NCI-H146 (cell line): Measurements from ENCODE around the gene MED23.
"Not testable (repeated sequence)": the region's sequence is repeated elsewhere in the genome, so short reads cannot be mapped to it uniquely, and the experiment has no call there.

Experiments
- DNase-seq: peaks from one replicate; lab custom pipeline; 2025; lab: John Stamatoyannopoulos, UW

MED23 gene

DNA sequence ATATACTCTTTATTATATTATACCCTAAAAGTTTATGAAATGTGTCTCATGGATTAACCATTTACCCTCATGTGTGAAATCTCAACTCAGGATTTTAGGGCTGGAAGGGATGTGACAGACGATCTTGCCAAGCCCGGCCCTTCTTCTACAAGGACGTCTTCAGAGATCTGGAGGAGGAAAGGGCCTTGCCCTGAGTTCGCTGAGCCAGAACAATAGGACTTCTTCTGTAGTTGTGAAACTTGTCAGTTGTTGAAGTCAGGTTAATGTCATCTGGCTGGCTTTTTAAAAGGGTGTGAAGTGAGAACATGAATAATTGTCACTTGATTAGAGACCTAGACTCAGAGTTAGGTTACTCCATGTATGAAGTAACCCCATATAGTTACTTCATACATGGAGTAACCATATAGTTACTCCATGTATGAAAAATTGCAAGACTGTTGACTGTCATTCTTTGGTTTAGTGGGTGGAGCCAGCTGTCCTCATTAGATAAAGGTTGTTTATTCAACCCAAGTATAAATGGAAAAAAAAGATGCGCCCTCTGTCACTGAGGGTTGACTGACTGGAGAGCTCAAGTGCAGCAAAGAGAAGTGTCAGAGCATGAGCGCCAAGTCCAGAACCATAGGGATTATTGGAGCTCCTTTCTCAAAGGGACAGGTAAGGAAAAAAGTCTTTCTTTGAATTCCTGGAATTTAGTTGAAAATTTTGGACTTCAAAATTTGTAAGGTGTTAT lies 55.2 kb downstream of the MED23 start, which contains the start of gene ARG1:
Gene ARG1 (plus strand): TSS at position 541 of the 730 bp plus-strand sequence. CDS start 57 bp downstream, at position 598.
- no peak for DNase-seq

GRCh38 chr6:131568726-131569125 lies 59.3 kb downstream of the MED23 start:
- no peak for DNase-seq

DNA sequence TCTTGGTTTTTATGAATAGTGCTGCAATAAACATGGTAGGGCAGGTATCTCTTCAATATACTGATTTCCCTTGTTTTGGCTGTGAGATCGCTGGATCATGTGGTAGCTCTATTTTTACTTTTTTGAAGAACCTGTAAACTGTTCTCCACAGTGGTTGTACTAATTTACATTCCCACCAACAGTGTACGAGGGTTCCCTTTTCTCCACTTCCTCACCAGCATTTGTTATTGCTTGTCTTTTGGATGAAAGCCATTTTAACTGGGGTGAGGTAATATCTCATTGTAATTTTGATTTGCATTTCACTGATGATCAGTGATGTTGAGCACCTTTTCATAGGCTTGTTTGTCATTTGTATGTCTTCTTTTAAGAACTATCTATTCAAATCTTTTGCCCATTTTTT lies 63.0 kb downstream of the MED23 start:
- no peak for DNase-seq

- DNase-seq = no peak
These were observed 65.9 kb downstream of the MED23 start for GRCh38 chr6:131561925-131562707.

DNA sequence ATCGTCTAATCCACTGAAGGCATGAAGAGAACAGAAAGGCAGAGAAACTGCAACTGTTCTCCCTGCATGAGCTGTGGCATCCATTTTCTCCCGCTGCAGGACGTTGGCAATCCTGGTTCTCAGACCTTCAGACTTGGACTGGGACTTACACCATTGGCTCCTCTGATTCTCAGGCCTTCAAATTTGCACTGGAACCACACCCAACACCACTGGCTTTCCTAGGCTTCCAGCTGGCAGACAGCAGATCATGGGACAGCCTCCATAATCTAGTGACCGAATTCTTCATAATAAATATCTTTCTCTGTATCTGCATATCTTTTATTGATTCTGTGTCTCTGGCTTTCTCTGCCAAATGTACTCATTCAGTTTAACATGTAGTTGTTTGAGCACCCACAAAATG lies 69.1 kb downstream of the MED23 start:
- DNase-seq = no peak

GRCh38 chr6:131555992-131556391 lies 72.0 kb downstream of the MED23 start:
- no peak for DNase-seq

DNA sequence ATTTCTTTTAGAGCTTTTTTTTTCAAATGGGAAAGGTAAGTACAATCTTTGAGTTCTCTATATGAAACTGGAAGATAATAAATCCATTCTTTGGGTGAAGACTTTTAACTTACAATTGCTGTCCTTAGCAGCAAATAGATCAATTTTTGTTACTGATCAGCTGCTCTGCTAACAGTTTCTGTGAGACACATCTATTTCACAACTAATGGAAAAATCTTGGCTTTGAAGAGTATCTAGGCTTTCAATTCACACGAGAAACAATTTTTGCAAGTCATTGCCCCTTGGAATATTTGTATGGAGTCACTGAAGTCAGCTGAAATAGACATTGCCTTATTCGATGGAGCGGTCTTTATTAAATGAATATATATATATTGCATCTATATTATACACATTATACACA lies 75.5 kb downstream of the MED23 start:
- DNase-seq = no peak

DNA sequence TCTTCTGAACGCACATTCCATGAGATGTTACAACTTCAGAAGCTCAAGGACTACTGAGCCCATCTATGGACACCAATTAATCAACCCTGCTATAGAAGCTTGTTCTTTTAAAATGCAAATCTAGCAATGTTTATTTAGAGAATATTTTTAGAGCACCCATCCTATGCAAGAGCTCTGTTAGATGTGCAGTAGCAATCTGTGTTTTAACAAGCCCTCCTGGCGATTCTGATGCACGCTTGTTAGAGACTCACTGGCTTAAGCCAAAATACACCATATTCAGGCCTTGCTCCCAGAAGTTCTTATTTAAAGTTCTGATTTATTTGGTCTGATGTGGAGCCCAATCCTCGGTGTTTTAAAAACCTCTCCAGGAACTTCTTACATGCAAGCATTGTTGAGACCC lies 76.1 kb downstream of the MED23 start:
- DNase-seq = no peak

DNA sequence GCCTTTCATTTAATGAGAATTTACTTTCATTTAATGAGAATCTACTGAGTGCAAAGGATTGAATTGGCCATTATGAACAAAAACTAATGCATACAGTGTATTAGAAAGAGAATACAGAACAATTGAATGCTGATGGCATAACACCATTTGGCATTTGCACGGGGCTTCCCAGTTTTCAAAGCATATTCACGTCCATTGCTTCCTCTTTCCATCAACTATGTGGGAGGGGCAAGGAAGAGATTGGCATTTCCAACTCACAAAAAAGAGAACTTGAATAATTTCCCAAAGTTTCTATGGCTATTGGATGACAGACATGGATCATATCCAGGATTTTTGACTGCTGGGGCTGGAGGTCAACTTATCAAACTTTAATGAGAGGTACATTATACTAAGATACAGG lies 78.2 kb downstream of the MED23 start:
- no peak for DNase-seq

DNA sequence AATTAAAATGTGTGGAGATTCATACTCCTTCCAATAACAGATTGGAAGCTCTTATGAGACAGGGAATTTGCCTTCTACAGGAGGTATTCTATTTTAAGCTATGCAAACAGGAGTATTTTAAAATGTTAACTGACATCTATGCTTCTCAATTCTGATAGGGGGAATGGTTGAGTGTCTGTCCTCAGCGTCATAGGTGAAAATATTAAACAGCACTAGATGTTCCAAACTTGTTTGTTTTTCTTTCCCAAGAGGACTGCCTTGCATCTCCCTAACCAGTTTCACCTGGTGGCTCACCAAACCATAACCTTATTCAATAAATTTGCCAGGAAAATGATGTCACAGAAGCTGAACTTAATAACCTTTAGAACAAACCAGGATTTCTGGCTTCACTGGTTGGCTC lies 79.6 kb downstream of the MED23 start:
- DNase-seq = no peak

GRCh38 chr6:131547488-131547887 lies 80.6 kb downstream of the MED23 start:
- DNase-seq = no peak

DNA sequence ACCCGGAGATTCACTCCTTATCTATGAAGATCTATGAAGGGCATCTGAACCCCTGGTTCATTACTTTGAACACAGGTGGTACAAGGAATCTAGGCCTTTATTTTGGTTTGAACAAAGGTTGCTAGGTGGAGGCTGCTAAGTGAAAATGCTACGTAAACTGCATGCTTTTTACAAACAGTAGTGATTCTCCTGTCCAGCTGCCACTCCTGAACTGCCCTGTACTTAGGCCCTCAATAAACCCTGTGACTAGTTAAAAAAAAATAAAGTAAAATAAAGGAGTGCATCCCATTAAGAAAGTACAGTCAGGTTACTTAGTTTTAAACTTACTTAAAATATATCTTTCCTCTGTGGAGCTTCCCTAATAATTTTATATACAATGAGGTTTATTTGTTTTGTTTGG lies 82.7 kb downstream of the MED23 start:
- DNase-seq = no peak

GRCh38 chr6:131538615-131539014 lies 89.4 kb downstream of the MED23 start:
- DNase-seq = not testable (repeated sequence)

DNA sequence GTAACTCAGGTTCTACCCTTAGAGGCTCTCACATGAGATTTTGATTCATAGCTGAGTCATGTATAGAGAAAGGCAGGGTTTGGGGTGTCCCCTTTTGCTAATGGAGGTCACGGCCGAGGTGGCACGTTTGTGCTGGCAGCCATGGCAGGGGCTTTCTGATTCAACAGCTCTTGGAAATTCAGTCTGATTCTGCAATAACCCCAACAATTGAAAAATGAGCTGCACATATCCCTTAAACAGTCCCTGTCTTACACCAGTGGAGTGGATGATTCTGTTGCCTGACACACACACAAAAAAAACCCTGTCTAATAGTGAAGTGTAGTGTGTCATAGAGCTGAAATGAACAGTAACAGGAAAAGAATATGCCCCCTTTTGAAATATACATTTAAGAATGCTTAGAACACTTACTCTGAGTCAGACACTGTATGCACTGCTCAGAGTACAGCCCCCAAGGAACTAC lies 95.4 kb downstream of the MED23 start:
- DNase-seq = no peak

GRCh38 chr6:131531681-131532080 lies 96.4 kb downstream of the MED23 start:
- not testable (repeated sequence) for DNase-seq

DNA sequence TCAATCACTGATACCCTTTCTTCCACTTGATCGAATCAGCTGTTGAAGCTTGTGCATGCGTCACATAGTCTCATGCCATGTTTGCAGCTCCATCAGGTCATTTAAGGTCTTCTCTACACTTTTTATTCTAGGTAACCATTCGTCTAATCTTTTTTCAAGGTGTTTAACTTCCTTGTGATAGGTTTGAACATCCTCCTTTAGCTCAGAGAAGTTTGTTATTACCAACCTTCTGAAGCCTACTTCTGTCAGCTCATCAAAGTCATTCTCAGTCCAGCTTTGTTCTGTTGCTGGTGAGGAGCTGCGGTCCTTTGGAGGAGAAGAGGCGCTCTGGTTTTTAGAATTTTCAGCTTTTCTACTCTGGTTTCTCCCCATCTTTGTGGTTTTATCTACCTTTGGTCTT lies 97.1 kb downstream of the MED23 start:
- not testable (repeated sequence) for DNase-seq

DNA sequence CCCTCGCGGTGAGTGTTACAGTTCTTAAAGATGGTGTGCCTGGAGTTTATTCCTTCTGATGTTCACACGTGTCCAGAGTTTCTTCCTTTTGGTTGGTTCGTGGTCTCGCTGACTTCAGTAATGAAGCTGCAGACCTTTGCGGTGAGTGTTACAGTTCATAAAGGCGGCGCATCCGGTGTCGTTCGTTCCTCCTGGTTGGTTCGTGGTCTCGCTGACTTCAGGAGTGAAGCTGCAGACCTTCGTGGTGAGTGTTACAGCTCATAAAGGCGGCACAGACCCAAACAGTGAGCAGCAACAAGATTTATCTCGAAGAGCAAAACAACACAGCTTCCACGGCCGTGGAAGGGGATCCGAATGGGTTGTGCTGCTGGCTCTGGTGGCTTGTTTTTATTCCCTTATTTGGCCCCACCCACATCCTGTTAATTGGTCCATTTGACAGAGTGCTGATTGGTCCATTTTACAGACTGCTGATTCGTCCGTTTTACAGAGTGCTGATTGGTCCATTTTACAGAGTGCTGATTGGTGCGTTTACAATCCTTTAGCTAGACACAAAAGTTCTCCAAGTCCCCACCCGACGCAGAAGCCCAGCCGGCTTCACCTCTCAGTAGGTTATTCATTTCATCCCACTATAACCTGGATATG lies 103.2 kb downstream of the MED23 start:
- DNase-seq = no peak

- DNase-seq = no peak
These were observed 103.9 kb downstream of the MED23 start for GRCh38 chr6:131523988-131524673.
